OCI-LY3 (cell line): ENCODE results near the gene EPHA6.

ENCODE experiments used
- H2AFZ ChIP-seq: fragments of 200-600, 300-600 bp; shearing (Covaris generic); 2 replicates; pipeline ENCODE4 v1.6.0; 2014; ENCODE audit warnings: antibody characterized with exemption, low read depth, low read length
- H3K27ac ChIP-seq: fragments of 200-600, 300-600 bp; sonication (generic); 2 replicates; pipeline ENCODE4 v1.5.1; 2014; ENCODE audit warnings: mild to moderate bottlenecking, low read length, moderate library complexity, mixed read lengths
- H3K27me3 ChIP-seq: fragments of 200-600, 300-600 bp; sonication (generic); 2 replicates; pipeline ENCODE4 v1.6.1; 2014; ENCODE audit warnings: low read depth, low read length, mixed read lengths
- H3K36me3 ChIP-seq: fragments of 200-600, 300-600 bp; sonication (generic); replicated peaks from 2 replicates; pipeline ENCODE3; 2014; ENCODE audit warnings: low read depth, low read length, mixed read lengths
- H3K4me1 ChIP-seq: fragments of 300-600, 200-600 bp; sonication (generic); 2 replicates; pipeline ENCODE4 v1.6.1; 2014; ENCODE audit warnings: low read length, mixed read lengths
- H3K4me2 ChIP-seq: fragments of 200-600, 300-600 bp; sonication (generic); 2 replicates; pipeline ENCODE4 v1.6.1; 2014; ENCODE audit warnings: low read length, mixed read lengths
- H3K4me3 ChIP-seq: fragments of 300-600, 200-600 bp; sonication (generic); 2 replicates; pipeline ENCODE4 v1.5.1; 2014; ENCODE audit warnings: antibody characterized with exemption, mild to moderate bottlenecking, low read length, moderate library complexity
- H3K79me2 ChIP-seq: fragments of 300-600, 200-600 bp; shearing (Covaris generic); 2 replicates; pipeline ENCODE4 v1.6.1; 2014; ENCODE audit warnings: mild to moderate bottlenecking, low read length, mixed read lengths
- H3K9ac ChIP-seq: fragments of 300-600, 200-600 bp; shearing (Covaris generic); 2 replicates; pipeline ENCODE4 v1.6.0; 2014; ENCODE audit warnings: mild to moderate bottlenecking, low read length, moderate library complexity
- H3K9me3 ChIP-seq: fragments of 200-600, 300-600 bp; shearing (Covaris generic); 2 replicates; pipeline ENCODE4 v1.6.1; 2014; ENCODE audit warnings: low read length, mixed read lengths; ENCODE audit not compliant: insufficient read depth
- H4K20me1 ChIP-seq: fragments of 200-600, 300-600 bp; sonication (generic); 2 replicates; pipeline ENCODE4 v1.6.1; 2016; ENCODE audit warnings: low read length, mixed read lengths; ENCODE audit not compliant: insufficient read depth
- EZH2phosphoT487 ChIP-seq: fragments of 200-600 bp; shearing (Covaris generic); IDR thresholded peaks from 2 replicates; pipeline ENCODE4 v1.6.1; 2018; ENCODE audit warnings: antibody characterized with exemption, mixed run types, low read depth
- TF ChIP-seq, protein P1 (sequence below): fragments of 200-600, 300-600 bp; sonication (generic); IDR thresholded peaks from 2 replicates; pipeline ENCODE4 v1.5.1; 2014; ENCODE audit warnings: antibody characterized with exemption, low read length, low read depth

EPHA6 gene

DNA sequence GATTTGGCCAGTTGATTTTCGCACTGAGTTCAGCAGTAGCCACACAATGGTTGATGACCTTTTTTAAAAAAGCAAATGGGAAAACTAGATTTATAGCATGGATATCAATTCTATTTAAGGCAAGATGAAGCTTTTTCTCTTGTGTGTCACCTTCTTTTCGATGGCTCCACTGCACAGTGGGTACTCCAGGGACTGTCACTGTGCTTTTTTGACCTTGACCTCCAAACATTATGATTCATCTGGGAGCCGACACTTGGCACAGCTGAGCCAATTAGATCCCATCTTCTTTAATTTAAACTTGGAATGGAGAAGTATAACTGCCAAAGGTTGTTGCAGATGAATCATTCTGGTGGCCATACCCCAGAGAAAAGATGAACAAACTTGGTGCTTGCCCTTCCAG lies 367.3 kb downstream of the EPHA6 start:
- no peak overlapping the region for H2AFZ ChIP-seq
- no peaks in the 10 kb centered on the region for H3K36me3 ChIP-seq
- H3K4me2 ChIP-seq: no peak overlapping the region
- no peaks in the 10 kb centered on the region for H3K79me2 ChIP-seq
- H3K27ac ChIP-seq: no peak overlapping the region
- no peaks in the 10 kb centered on the region for H3K27me3 ChIP-seq
- H3K9ac ChIP-seq: no peak overlapping the region
- H3K4me1 ChIP-seq: no peaks in the 10 kb centered on the region
- TF ChIP-seq, protein P1, sequence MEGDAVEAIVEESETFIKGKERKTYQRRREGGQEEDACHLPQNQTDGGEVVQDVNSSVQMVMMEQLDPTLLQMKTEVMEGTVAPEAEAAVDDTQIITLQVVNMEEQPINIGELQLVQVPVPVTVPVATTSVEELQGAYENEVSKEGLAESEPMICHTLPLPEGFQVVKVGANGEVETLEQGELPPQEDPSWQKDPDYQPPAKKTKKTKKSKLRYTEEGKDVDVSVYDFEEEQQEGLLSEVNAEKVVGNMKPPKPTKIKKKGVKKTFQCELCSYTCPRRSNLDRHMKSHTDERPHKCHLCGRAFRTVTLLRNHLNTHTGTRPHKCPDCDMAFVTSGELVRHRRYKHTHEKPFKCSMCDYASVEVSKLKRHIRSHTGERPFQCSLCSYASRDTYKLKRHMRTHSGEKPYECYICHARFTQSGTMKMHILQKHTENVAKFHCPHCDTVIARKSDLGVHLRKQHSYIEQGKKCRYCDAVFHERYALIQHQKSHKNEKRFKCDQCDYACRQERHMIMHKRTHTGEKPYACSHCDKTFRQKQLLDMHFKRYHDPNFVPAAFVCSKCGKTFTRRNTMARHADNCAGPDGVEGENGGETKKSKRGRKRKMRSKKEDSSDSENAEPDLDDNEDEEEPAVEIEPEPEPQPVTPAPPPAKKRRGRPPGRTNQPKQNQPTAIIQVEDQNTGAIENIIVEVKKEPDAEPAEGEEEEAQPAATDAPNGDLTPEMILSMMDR: no peak
- TF ChIP-seq EZH2phosphoT487: no peak
- no peaks in the 10 kb centered on the region for H3K9me3 ChIP-seq
- H4K20me1 ChIP-seq: no peaks in the 10 kb centered on the region
- H3K4me3 ChIP-seq: no peak overlapping the region

DNA sequence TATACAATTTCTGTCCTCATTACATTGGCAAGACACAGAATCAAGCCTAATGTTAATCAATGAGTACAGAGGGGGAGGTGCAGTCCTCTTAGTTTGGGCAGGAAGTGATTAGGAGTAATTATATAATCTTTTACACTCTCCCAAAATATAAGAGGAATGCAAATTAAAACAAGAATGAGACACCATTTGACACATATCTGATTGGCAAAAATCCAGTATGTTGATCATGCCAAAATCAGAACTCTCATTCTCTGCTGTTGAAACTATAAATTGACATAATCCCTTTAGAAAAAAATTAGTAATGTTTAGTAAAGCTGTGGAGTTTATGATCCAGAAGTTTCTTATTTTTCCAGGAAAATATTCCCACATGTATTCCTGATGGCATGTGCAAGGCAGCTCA lies 373.4 kb downstream of the EPHA6 start:
- Histone ChIP-seq H3K36me3 (no peaks in the 10 kb centered on the region), H3K4me3 (no peak overlapping the region), H2AFZ (no peak overlapping the region), H3K27ac (no peak overlapping the region), H3K27me3 (no peaks in the 10 kb centered on the region), H3K9me3 (no peaks in the 10 kb centered on the region), H4K20me1 (no peaks in the 10 kb centered on the region), H3K9ac (no peak overlapping the region), H3K79me2 (no peaks in the 10 kb centered on the region), H3K4me1 (no peaks in the 10 kb centered on the region), H3K4me2 (no peak overlapping the region)
- no peak for TF ChIP-seq EZH2phosphoT487
- TF ChIP-seq, protein P1: no peak

DNA sequence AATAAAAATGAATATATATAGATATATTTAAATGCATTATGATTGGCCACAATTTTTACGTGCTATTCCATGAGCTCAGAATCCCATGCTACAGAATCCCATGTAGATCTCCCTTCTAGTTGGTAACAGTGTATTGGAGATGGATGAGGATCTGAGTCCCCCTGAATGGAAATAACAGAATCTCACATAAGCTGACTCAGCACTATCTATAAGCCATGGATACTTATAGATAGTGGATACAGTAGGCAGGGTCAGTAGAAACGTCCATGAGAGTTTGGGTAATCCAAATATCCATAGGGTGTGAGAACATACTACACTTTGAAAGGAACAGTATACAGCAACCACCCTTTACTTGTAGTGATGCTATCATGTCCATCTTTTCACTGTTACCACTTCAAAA lies 375.4 kb downstream of the EPHA6 start:
- H3K79me2 ChIP-seq: no peaks in the 10 kb centered on the region
- H3K4me2 ChIP-seq: no peak overlapping the region
- no peak overlapping the region for H3K4me3 ChIP-seq
- H3K27ac ChIP-seq: no peak overlapping the region
- no peaks in the 10 kb centered on the region for H4K20me1 ChIP-seq
- H3K27me3 ChIP-seq: no peaks in the 10 kb centered on the region
- no peaks in the 10 kb centered on the region for H3K4me1 ChIP-seq
- TF ChIP-seq, protein P1: no peak
- TF ChIP-seq EZH2phosphoT487: no peak
- no peaks in the 10 kb centered on the region for H3K36me3 ChIP-seq
- no peak overlapping the region for H3K9ac ChIP-seq
- no peak overlapping the region for H2AFZ ChIP-seq
- H3K9me3 ChIP-seq: no peaks in the 10 kb centered on the region

DNA sequence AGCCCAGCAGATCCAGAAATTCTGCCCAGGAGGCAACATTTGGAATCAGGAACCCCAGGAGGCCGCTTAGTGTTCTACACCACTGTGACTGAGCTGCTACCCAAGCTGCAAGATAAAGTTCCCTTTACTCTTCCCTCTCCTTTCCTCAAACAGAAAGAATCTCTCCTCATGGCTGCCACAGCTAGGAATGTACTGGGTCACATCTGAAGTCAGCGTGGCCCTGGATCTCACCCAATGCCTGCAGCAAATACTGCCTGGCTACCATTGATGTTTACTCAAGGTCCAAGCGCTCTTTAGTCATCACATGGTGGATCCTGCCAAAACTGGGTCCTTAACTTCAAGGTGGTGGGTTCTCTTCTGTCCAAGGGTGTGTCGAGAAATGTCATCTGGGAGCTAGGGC lies 382.7 kb downstream of the EPHA6 start:
- Histone ChIP-seq H3K9me3 (no peaks in the 10 kb centered on the region), H3K79me2 (no peaks in the 10 kb centered on the region), H2AFZ (no peak overlapping the region), H3K27me3 (no peaks in the 10 kb centered on the region), H4K20me1 (no peaks in the 10 kb centered on the region), H3K9ac (no peak overlapping the region), H3K4me3 (no peak overlapping the region), H3K4me2 (no peak overlapping the region), H3K4me1 (no peaks in the 10 kb centered on the region), H3K36me3 (no peaks in the 10 kb centered on the region), H3K27ac (no peak overlapping the region)
- TF ChIP-seq EZH2phosphoT487: no peak
- TF ChIP-seq, protein P1: no peak
